Measurements from ENCODE around the gene NFATC2. TPM values are rescaled to one million over a fixed set of nuclear protein-coding genes. Genes with fewer than 3 reads are reported as not detected.

The NFATC2 gene
- total and polyA plus RNA-seq, 8 donors = 1.5 to 8.3 (median 4.3) TPM

DNA sequence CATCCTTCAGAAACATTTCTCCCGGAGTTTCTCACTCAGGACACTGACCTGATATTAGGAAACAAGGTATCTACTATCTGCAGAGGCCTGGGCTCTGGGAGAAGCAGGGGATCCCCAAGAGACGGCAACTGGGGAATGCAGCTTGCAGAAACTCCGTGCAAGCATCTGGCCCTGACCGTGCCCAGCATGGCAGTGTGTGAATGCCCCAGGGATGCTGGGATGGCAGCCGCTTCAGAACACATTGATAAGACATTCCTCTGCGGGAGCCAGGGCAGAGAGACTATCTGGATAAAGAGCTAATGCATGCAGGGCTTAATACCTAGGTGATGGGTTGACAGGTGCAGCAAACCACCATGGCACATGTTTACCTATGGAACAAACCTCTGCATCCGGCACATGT, 55.4 kb downstream of the NFATC2 start:
- WGBS, 2 donors = 90 to 94% methylated on average over 7 of the region's 7 CpGs
- Histone ChIP-seq H3K27ac (no peak overlapping the region), H3K27me3 (no peaks in the 10 kb centered on the region), H3K9me3 (no peaks in the 10 kb centered on the region), H3K4me3 (no peak overlapping the region), H3K36me3 (no peaks in the 10 kb centered on the region), H3K4me1 (no peaks in the 10 kb centered on the region)
- ATAC-seq (no peak), FAIRE-seq (no peak), DNase-seq (no peak)
- intact Hi-C loops (cut with DNase I) = no loop called here
- TF ChIP-seq, protein P1, sequence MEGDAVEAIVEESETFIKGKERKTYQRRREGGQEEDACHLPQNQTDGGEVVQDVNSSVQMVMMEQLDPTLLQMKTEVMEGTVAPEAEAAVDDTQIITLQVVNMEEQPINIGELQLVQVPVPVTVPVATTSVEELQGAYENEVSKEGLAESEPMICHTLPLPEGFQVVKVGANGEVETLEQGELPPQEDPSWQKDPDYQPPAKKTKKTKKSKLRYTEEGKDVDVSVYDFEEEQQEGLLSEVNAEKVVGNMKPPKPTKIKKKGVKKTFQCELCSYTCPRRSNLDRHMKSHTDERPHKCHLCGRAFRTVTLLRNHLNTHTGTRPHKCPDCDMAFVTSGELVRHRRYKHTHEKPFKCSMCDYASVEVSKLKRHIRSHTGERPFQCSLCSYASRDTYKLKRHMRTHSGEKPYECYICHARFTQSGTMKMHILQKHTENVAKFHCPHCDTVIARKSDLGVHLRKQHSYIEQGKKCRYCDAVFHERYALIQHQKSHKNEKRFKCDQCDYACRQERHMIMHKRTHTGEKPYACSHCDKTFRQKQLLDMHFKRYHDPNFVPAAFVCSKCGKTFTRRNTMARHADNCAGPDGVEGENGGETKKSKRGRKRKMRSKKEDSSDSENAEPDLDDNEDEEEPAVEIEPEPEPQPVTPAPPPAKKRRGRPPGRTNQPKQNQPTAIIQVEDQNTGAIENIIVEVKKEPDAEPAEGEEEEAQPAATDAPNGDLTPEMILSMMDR (IDR thresholded peaks at IDR 0.05) = no peak

DNA sequence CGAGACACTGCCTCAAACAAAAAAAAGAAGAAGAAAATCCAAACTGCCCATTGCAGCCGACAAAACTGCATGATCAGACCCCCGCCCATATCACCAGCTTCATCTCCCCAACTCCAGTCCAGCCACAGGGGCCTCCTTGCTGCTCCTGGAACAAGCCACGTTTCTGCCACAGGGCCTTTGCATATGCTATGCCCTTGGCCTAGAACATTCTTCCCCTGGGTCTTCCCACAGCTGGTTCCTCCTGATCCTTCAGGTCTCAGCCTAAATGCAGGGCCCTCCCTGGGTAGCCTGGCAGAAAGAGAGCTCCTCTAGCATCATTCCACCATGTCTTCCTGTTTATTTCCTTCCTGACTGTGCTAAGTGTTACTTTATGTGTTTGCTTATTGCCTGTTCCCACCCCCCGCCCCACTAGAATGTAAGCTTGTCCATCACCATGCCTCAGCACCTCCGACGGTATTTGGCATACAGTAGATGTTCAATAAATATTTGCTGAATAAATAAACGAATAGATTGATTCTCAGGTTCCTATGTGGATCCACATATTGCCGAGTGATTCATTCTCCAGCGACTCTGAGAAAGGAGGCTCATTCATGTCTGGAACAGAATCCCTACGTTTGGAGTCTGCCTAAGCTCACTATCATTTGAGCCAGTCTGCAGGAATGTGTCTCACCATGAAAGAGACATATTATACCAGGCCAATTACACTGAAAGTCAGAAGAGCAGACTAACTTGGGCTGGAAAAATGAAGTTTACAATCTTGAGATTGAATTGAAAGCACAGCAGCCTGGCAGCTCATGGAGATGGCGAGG, 56.1 kb downstream of the NFATC2 start:
- H3K9me3 ChIP-seq = no peaks in the 10 kb centered on the region
- H3K4me3 ChIP-seq = no peak overlapping the region
- WGBS, 2 donors = 72 to 78% methylated on average over 12 of the region's 12 CpGs
- ATAC-seq = no peak
- DNase-seq = no peak
- H3K27ac ChIP-seq = no peak overlapping the region
- TF ChIP-seq, protein P1 (IDR thresholded peaks at IDR 0.05) = no peak
- intact Hi-C loops (cut with DNase I) = no loop called here
- no peaks in the 10 kb centered on the region for H3K36me3 ChIP-seq
- H3K27me3 ChIP-seq = no peaks in the 10 kb centered on the region
- no peak for FAIRE-seq
- H3K4me1 ChIP-seq = no peaks in the 10 kb centered on the region

DNA sequence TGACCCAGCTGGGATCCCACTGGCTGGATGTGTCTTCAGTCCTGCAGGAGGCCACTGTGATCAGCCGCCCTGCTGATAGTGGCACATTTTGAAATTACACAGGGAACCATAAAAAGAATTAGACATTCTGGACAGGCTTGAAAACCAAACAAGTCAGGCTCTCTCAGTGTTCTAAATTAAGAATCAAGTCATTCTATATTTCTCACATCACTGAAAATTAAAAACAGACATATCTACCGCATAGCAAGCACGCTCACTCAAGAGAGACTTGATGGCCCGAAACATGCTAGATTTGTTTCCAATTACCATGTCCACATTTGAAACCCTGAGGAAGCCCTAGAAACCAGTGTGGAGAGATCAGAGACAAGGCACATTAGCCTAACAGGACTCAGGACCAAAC, 57.7 kb downstream of the NFATC2 start:
- DNase-seq (no peak), FAIRE-seq (no peak), ATAC-seq (no peak)
- H3K4me1 ChIP-seq = no peaks in the 10 kb centered on the region
- intact Hi-C loops (cut with DNase I) = no loop called here
- H3K4me3 ChIP-seq = no peak overlapping the region
- no peak overlapping the region for H3K27ac ChIP-seq
- no peaks in the 10 kb centered on the region for H3K36me3 ChIP-seq
- TF ChIP-seq, protein P1 (IDR thresholded peaks at IDR 0.05) = no peak
- no peaks in the 10 kb centered on the region for H3K9me3 ChIP-seq
- WGBS, 2 donors = 96 to 99% methylated on average over 4 of the region's 4 CpGs
- no peaks in the 10 kb centered on the region for H3K27me3 ChIP-seq

DNA sequence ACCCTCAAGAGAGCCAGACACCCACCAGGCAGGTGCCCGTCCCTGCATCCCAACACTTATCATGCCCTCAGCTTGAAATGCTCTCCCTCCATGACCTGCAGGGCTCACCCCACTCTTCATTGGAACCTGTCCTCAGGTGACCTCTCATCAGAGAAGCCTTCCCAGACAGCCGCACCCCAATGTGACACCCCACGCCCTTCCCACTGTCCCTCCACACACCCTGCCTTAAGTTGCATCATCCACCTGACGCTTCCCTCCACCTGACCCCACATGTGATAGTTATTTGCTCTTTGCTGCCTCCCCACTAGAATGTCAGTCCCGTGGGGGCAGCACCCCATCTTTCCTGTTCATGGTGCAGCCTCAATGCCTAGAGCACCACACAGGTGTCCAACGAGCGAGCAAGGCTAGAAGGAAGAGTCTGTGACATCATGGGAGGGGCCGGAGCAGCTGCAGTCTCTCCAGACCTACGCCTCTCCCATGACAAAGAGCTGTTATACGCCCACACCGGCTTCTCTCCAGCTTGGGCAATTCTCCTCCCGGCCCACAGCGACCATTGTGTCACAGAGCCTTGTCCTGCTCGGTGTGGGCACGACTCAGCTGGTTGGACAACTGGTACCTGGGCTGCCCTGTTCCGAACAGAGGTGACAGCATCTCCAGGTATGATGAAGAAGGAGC, 58.2 kb downstream of the NFATC2 start:
- H3K27me3 ChIP-seq = no peaks in the 10 kb centered on the region
- DNase-seq (no peak), FAIRE-seq (no peak), ATAC-seq (no peak)
- 90 to 93% methylated on average over 15 to 16 of the region's 16 CpGs for WGBS, 2 donors
- TF ChIP-seq, protein P1 (IDR thresholded peaks at IDR 0.05) = no peak
- no peak overlapping the region for H3K27ac ChIP-seq
- H3K9me3 ChIP-seq = no peaks in the 10 kb centered on the region
- intact Hi-C loops (cut with DNase I) = no loop called here
- no peak overlapping the region for H3K4me3 ChIP-seq
- no peaks in the 10 kb centered on the region for H3K36me3 ChIP-seq
- no peaks in the 10 kb centered on the region for H3K4me1 ChIP-seq

Measured in pancreas (tissue), 10 donors.